Neuronal stem cell (in vitro differentiated cells): ENCODE data around the gene ZNF292.

Experiments used
- DNase-seq: peaks from one replicate; pipeline ENCODE4 v3.0.0-alpha.2; 2013; ENCODE audit warnings: low spot score
- H2AFZ ChIP-seq: one replicate; pipeline ENCODE4 v1.6.1; 2013; ENCODE audit warnings: mild to moderate bottlenecking, low read length, inconsistent platforms
- H2AK5ac ChIP-seq: 2 replicates; pipeline ENCODE4 v1.6.1; 2013; ENCODE audit warnings: low read depth, mild to moderate bottlenecking, inconsistent platforms, low read length, moderate library complexity, mixed read lengths
- H2BK120ac ChIP-seq: 2 replicates; pipeline ENCODE4 v1.6.1; 2013; ENCODE audit warnings: low read depth, mild to moderate bottlenecking, inconsistent platforms, low read length, moderate library complexity, mixed read lengths
- H2BK12ac ChIP-seq: one replicate; pipeline ENCODE4 v1.6.1; 2013; ENCODE audit warnings: low read length, inconsistent platforms
- H2BK15ac ChIP-seq: 2 replicates; pipeline ENCODE4 v1.6.1; 2013; ENCODE audit warnings: mild to moderate bottlenecking, low read length, inconsistent platforms, mixed read lengths
- H2BK5ac ChIP-seq: one replicate; pipeline ENCODE4 v1.6.1; 2013; ENCODE audit warnings: inconsistent platforms, mild to moderate bottlenecking, low read length, moderate library complexity
- H3K14ac ChIP-seq: one replicate; pipeline ENCODE4 v1.6.1; 2013; ENCODE audit warnings: low read length, inconsistent platforms
- H3K18ac ChIP-seq: 2 replicates; pipeline ENCODE4 v1.6.1; 2013; ENCODE audit warnings: low read length, inconsistent platforms
- H3K23ac ChIP-seq: 2 replicates; pipeline ENCODE4 v1.6.1; 2013; ENCODE audit warnings: low read depth, mild to moderate bottlenecking, mixed read lengths, low read length, inconsistent platforms; ENCODE audit not compliant: poor library complexity
- H3K27ac ChIP-seq: replicated peaks from 3 replicates; pipeline ENCODE4 v1.5.1; 2013; ENCODE audit warnings: low read length, inconsistent platforms
- H3K27me3 ChIP-seq, 3 experiments: 2 replicates each; pipeline ENCODE4 v1.6.1; 2013; ENCODE audit warnings: low read length in 3 of 3, mild to moderate bottlenecking in 2 of 3, inconsistent platforms in 1 of 3, low read depth in 1 of 3, mixed read lengths in 1 of 3, moderate library complexity in 1 of 3; ENCODE audit not compliant: control insufficient read depth in 3 of 3, insufficient read depth in 3 of 3
- H3K36me3 ChIP-seq, 2 donors: replicated peaks in 1 of 2; 2 replicates each; pipeline ENCODE4 v1.6.1; 2013; ENCODE audit warnings: low read length in 2 of 2; ENCODE audit not compliant: control insufficient read depth in 2 of 2, insufficient read depth in 2 of 2
- H3K4ac ChIP-seq: 2 replicates; pipeline ENCODE4 v1.6.1; 2013; ENCODE audit warnings: inconsistent platforms, mild to moderate bottlenecking, low read length, moderate library complexity
- H3K4me1 ChIP-seq, 2 donors: 1 replicate in 1 of 2; 2 replicates in 1 of 2; pipeline ENCODE4 v1.6.1; 2013; ENCODE audit warnings: low read length in 2 of 2, low read depth in 1 of 2; ENCODE audit not compliant: control insufficient read depth in 2 of 2, insufficient read depth in 1 of 2
- H3K4me2 ChIP-seq: one replicate; pipeline ENCODE4 v1.6.1; 2013; ENCODE audit warnings: mild to moderate bottlenecking, low read length, inconsistent platforms; ENCODE audit not compliant: insufficient read depth, poor library complexity, severe bottlenecking
- H3K4me3 ChIP-seq, 2 donors: 2 replicates each; pipeline ENCODE4 v1.5.1; 2013; ENCODE audit warnings: low read length in 2 of 2, mild to moderate bottlenecking in 2 of 2, inconsistent platforms in 1 of 2, moderate library complexity in 1 of 2
- H3K79me1 ChIP-seq: one replicate; pipeline ENCODE4 v1.6.1; 2013; ENCODE audit warnings: low read depth, mild to moderate bottlenecking, inconsistent platforms, low read length, moderate library complexity
- H3K9ac ChIP-seq: one replicate; pipeline ENCODE4 v1.6.1; 2013; ENCODE audit warnings: mild to moderate bottlenecking, low read depth, low read length, inconsistent platforms; ENCODE audit not compliant: poor library complexity
- H3K9me3 ChIP-seq, 2 donors: replicated peaks in 1 of 2; 2 replicates each; pipeline versions ENCODE3 to v1.6.1; 2013; ENCODE audit warnings: low read length in 2 of 2, mild to moderate bottlenecking in 2 of 2, inconsistent platforms in 1 of 2, low read depth in 1 of 2, mixed read lengths in 1 of 2, moderate library complexity in 1 of 2; ENCODE audit not compliant: control insufficient read depth in 2 of 2, insufficient read depth in 1 of 2
- H4K8ac ChIP-seq: one replicate; pipeline ENCODE4 v1.6.1; 2013; ENCODE audit warnings: low read depth, mild to moderate bottlenecking, inconsistent platforms, low read length, moderate library complexity
- H4K91ac ChIP-seq: one replicate; pipeline ENCODE4 v1.6.1; 2013; ENCODE audit warnings: low read length, low read depth, mild to moderate bottlenecking, inconsistent platforms; ENCODE audit not compliant: poor library complexity
- WGBS, 2 donors: extraction: QIAGEN DNeasy Blood & Tissue Kit; methylation state at CpG; one replicate each; pipeline ENCODE4 v1.1.7; 2013; ENCODE audit warnings: missing lambda C conversion rate in 2 of 2, mixed read lengths in 1 of 2; ENCODE audit not compliant: insufficient read length in 2 of 2, insufficient replicate concordance in 1 of 2; ENCODE audit errors: extremely low coverage in 2 of 2; 5-methylcytosine and 5-hydroxymethylcytosine counted together

ZNF292 gene

GRCh38 chr6:87243812-87244211, 88.4 kb downstream of the ZNF292 start:
- Histone ChIP-seq H3K23ac (no peak overlapping the region), H3K27ac (no peak overlapping the region), H3K36me3 (peaks cover 17 to 85% of the 10 kb centered on the region in 2 donors), H2AK5ac (no peak overlapping the region), H2BK5ac (no peak overlapping the region), H3K4me1 (no peaks in the 10 kb centered on the region), H3K4ac (no peak overlapping the region), H3K4me2 (no peak overlapping the region), H3K79me1 (peaks cover 7% of the 10 kb centered on the region), H2BK120ac (no peak overlapping the region), H3K27me3 (no peaks in the 10 kb centered on the region), H4K8ac (no peak overlapping the region), H2BK15ac (no peak overlapping the region), H4K91ac (no peak overlapping the region), H3K9me3 (peaks cover 0 to 5% of the 10 kb centered on the region in 2 donors), H3K18ac (no peak overlapping the region), H3K4me3 (no peak overlapping the region), H2AFZ (no peak overlapping the region), H3K14ac (no peak overlapping the region), H2BK12ac (no peak overlapping the region), H3K9ac (no peak overlapping the region)
- no peak for DNase-seq

GRCh38 chr6:87244380-87244779, 89.0 kb downstream of the ZNF292 start:
- Histone ChIP-seq H4K91ac (no peak overlapping the region), H4K8ac (no peak overlapping the region), H3K9ac (no peak overlapping the region), H3K27ac (no peak overlapping the region), H3K4me3 (no peak overlapping the region), H2AFZ (no peak overlapping the region), H2AK5ac (no peak overlapping the region), H3K14ac (no peak overlapping the region), H2BK120ac (no peak overlapping the region), H2BK12ac (no peak overlapping the region), H3K4ac (no peak overlapping the region), H3K18ac (no peak overlapping the region), H2BK15ac (no peak overlapping the region), H3K23ac (no peak overlapping the region), H3K4me1 (no peaks in the 10 kb centered on the region), H3K36me3 (peaks cover 22 to 91% of the 10 kb centered on the region in 2 donors), H3K4me2 (no peak overlapping the region), H3K27me3 (no peaks in the 10 kb centered on the region), H2BK5ac (no peak overlapping the region), H3K9me3 (peaks cover 0 to 5% of the 10 kb centered on the region in 2 donors), H3K79me1 (peaks cover 7% of the 10 kb centered on the region)
- DNase-seq, result no peak

GRCh38 chr6:87250019-87250418, 94.7 kb downstream of the ZNF292 start:
- Histone ChIP-seq H3K9me3 (peaks cover 0 to 1% of the 10 kb centered on the region in 2 donors), H3K4me2 (no peak overlapping the region), H4K8ac (no peak overlapping the region), H2AFZ (no peak overlapping the region), H3K4me1 (no peaks in the 10 kb centered on the region), H3K23ac (no peak overlapping the region), H2BK120ac (no peak overlapping the region), H3K27me3 (no peaks in the 10 kb centered on the region), H3K27ac (no peak overlapping the region), H3K36me3 (peaks cover 25 to 98% of the 10 kb centered on the region in 2 donors), H3K4ac (no peak overlapping the region), H3K14ac (no peak overlapping the region), H3K9ac (no peak overlapping the region), H3K79me1 (peaks cover 3% of the 10 kb centered on the region), H2BK5ac (no peak overlapping the region), H2BK12ac (no peak overlapping the region), H4K91ac (no peak overlapping the region), H2BK15ac (no peak overlapping the region), H3K18ac (no peak overlapping the region), H2AK5ac (no peak overlapping the region), H3K4me3 (no peak overlapping the region)
- DNase-seq, result no peak

- WGBS, 2 donors, result no CpG with 5 or more reads among the region's 1 CpG
- H3K27ac ChIP-seq, result no peak overlapping the region
- no peak overlapping the region for H3K23ac ChIP-seq
- peaks cover 3 to 7% of the 10 kb centered on the region in 2 donors for H3K9me3 ChIP-seq
- H4K8ac ChIP-seq, result no peak overlapping the region
- no peak overlapping the region for H2AK5ac ChIP-seq
- H2BK120ac ChIP-seq, result no peak overlapping the region
- H3K4me3 ChIP-seq, result no peak overlapping the region
- H2BK15ac ChIP-seq, result no peak overlapping the region
- H3K9ac ChIP-seq, result no peak overlapping the region
- H3K4ac ChIP-seq, result no peak overlapping the region
- peaks cover 35 to 99% of the 10 kb centered on the region in 2 donors for H3K36me3 ChIP-seq
- no peak overlapping the region for H2BK12ac ChIP-seq
- no peak overlapping the region for H4K91ac ChIP-seq
- H3K18ac ChIP-seq, result no peak overlapping the region
- no peaks in the 10 kb centered on the region for H3K27me3 ChIP-seq
- no peak overlapping the region for H2BK5ac ChIP-seq
- H3K79me1 ChIP-seq, result peaks cover 3% of the 10 kb centered on the region
- H2AFZ ChIP-seq, result no peak overlapping the region
- H3K4me2 ChIP-seq, result no peak overlapping the region
- H3K4me1 ChIP-seq, result no peaks in the 10 kb centered on the region
- DNase-seq, result no peak
- H3K14ac ChIP-seq, result no peak overlapping the region
Observed at GRCh38 chr6:87251225-87251624, 95.9 kb downstream of the ZNF292 start.
